Liver (tissue), 3 donors: Measurements from ENCODE around the gene ALDH1B1.
A peak's percentile ranks its signal among the peaks of the same experiment; 100 is the strongest.

ENCODE experiments used
- MAX ChIP-seq: IDR thresholded peaks from 2 replicates; pipeline ENCODE4 v1.6.1; 2016; ENCODE audit warnings: antibody characterized with exemption
- NR2F2 ChIP-seq: IDR thresholded peaks from 2 replicates; pipeline ENCODE4 v1.6.1; 2016; ENCODE audit warnings: antibody characterized with exemption
- REST ChIP-seq: IDR thresholded peaks from 2 replicates; pipeline ENCODE4 v1.6.1; 2016; ENCODE audit warnings: antibody characterized with exemption, mild to moderate bottlenecking
- RXRA ChIP-seq, 2 donors: IDR thresholded peaks; 2 replicates each; pipeline ENCODE4 v1.6.1; 2017 to 2018; ENCODE audit warnings: antibody characterized with exemption in 2 of 2, mild to moderate bottlenecking in 1 of 2
- SP1 ChIP-seq: IDR thresholded peaks from 2 replicates; pipeline ENCODE4 v1.6.1; 2018; ENCODE audit warnings: antibody characterized with exemption, mild to moderate bottlenecking
- TAF1 ChIP-seq: conservative IDR thresholded peaks from 2 replicates; pipeline ENCODE4 v1.6.1; 2016; ENCODE audit warnings: antibody characterized with exemption, mild to moderate bottlenecking
- ZBTB33 ChIP-seq: IDR thresholded peaks from 2 replicates; pipeline ENCODE4 v1.6.1; 2016; ENCODE audit warnings: antibody characterized with exemption
- TF ChIP-seq, protein P1 (sequence below): fragments of 150-350 bp; IDR thresholded peaks from 2 replicates; pipeline ENCODE4 v1.5.1; 2017; ENCODE audit warnings: improper control_type of control experiment, low read depth, low read length; ENCODE audit not compliant: missing input control
- donor health status: healthy.
- donor health status: healthy.

DNA sequence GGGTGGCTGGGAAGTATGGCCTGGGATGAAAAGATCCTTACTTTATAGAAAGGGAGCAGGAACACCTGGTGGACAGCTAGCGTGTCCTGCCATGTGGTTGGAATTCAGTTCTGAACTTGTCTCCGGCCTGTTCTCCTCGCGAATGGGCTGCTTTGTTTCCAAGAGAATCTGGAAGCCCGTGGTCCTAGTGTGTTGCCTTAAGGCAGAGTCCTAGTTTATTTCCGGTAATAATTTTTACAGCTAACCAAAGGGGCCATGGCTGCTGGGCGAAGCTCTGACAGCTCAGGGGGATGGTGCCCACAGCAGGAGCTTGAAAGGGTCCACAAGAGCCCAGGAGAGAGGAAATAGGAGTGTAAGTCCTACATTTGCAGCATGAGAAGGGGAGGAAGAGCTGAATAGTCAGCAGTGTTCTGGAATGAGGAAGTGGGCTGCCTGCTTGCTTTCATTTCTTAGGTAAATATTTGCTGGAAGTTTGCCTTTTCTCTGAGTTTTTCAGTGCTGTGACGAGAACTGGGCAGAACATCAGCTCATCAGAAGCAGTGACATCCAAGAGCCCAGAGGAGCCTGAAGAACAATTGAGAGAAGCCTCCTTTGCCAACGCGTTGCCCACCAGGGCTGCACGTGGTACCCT, 44.8 kb downstream of the ALDH1B1 start:
- TF ChIP-seq, protein P1, sequence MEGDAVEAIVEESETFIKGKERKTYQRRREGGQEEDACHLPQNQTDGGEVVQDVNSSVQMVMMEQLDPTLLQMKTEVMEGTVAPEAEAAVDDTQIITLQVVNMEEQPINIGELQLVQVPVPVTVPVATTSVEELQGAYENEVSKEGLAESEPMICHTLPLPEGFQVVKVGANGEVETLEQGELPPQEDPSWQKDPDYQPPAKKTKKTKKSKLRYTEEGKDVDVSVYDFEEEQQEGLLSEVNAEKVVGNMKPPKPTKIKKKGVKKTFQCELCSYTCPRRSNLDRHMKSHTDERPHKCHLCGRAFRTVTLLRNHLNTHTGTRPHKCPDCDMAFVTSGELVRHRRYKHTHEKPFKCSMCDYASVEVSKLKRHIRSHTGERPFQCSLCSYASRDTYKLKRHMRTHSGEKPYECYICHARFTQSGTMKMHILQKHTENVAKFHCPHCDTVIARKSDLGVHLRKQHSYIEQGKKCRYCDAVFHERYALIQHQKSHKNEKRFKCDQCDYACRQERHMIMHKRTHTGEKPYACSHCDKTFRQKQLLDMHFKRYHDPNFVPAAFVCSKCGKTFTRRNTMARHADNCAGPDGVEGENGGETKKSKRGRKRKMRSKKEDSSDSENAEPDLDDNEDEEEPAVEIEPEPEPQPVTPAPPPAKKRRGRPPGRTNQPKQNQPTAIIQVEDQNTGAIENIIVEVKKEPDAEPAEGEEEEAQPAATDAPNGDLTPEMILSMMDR = no peak
- TF ChIP-seq NR2F2 (no peak), MAX (peak; percentile 33), TAF1 (peak; percentile 25), ZBTB33 (no peak), SP1 (peak; percentile 74), REST (no peak), RXRA (IDR thresholded peaks at IDR 0.05) (peak in 1 of 2 donors; percentile 28)
